ENCODE measurements around the gene FBXW11. TPM values are rescaled to one million over a fixed set of nuclear protein-coding genes. Genes with fewer than 3 reads are reported as not detected.
"Not testable (repeated sequence)": the region's sequence is repeated elsewhere in the genome, so short reads cannot be mapped to it uniquely, and the experiment has no call there.

Gene FBXW11
- total RNA-seq, 1 donor from 2014 or later: 52.5 TPM

DNA sequence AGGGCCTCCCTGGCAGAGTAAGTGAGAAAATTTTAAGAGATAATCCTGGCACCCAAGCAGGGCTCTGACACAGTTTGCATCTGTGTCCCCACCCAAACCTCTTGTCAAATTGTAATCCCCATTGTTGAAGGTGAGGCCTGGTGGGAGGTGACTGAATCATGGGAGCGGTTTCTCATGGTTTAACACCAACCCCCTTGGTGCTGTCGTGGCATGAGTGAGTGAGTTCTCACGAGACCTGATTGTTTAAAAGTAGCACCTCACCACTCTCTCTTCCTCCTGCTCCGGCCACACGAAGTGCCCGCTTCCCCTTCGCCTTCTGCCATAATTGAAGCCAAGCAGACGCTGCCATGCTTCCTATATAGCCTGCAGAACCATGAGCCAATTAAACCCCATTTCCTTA, 80.1 kb downstream of the FBXW11 start:
- no peaks in the 10 kb centered on the region for H3K27me3 Mint-ChIP-seq
- TF ChIP-seq, protein P1, sequence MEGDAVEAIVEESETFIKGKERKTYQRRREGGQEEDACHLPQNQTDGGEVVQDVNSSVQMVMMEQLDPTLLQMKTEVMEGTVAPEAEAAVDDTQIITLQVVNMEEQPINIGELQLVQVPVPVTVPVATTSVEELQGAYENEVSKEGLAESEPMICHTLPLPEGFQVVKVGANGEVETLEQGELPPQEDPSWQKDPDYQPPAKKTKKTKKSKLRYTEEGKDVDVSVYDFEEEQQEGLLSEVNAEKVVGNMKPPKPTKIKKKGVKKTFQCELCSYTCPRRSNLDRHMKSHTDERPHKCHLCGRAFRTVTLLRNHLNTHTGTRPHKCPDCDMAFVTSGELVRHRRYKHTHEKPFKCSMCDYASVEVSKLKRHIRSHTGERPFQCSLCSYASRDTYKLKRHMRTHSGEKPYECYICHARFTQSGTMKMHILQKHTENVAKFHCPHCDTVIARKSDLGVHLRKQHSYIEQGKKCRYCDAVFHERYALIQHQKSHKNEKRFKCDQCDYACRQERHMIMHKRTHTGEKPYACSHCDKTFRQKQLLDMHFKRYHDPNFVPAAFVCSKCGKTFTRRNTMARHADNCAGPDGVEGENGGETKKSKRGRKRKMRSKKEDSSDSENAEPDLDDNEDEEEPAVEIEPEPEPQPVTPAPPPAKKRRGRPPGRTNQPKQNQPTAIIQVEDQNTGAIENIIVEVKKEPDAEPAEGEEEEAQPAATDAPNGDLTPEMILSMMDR (conservative IDR thresholded peaks at IDR 0.05): no peak
- no peak overlapping the region for H3K27ac Mint-ChIP-seq
- H3K4me1 Mint-ChIP-seq (ENCODE audit: unreplicated experiment): peaks cover 6% of the 10 kb centered on the region
- peaks cover 7% of the 10 kb centered on the region for H3K36me3 Mint-ChIP-seq
- no peak for DNase-seq (ENCODE audit: extremely low spot score, unreplicated experiment)
- no peaks in the 10 kb centered on the region for H3K9me3 Mint-ChIP-seq
- H3K4me3 Mint-ChIP-seq: no peak overlapping the region

DNA sequence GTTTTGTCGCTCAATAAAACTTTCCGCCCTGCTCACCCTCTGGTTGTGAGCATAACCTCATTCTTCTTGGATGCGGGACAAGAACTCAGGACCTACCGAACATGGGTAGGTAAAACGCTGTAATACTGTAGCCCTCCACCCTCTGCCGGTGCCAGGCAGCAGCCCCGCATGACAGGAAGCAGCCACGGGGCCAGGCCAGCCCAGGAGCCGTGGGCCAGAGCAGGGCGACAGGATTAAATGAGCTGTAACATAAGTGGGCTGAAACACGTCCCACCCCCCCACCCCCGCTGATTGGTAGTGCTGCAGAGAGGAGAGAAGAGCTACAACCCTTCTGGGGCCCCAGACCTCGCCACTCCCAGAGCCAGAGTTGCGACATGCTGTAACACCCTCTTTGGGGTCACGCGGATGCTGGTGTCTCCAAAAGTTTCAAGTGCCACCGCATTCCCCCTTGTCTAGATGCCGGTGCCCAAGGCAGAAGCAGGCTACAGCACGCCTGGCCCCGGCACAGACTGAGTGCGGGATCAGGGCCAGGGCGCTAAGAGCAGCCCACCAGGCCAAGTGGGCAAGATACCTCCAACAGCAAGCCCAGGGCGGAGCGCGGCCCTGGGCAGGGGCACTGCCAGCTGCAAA, 81.8 kb downstream of the FBXW11 start:
- H3K9me3 Mint-ChIP-seq: no peaks in the 10 kb centered on the region
- H3K27ac Mint-ChIP-seq: no peak overlapping the region
- H3K4me1 Mint-ChIP-seq (ENCODE audit: unreplicated experiment): peaks cover 13% of the 10 kb centered on the region
- no peaks in the 10 kb centered on the region for H3K27me3 Mint-ChIP-seq
- DNase-seq (ENCODE audit: extremely low spot score, unreplicated experiment): no peak
- no peak overlapping the region for H3K4me3 Mint-ChIP-seq
- peaks cover 4% of the 10 kb centered on the region for H3K36me3 Mint-ChIP-seq
- TF ChIP-seq, protein P1 (conservative IDR thresholded peaks at IDR 0.05): no peak

- peak overlapping the region; percentile 5 for H3K27ac Mint-ChIP-seq
- no peaks in the 10 kb centered on the region for H3K9me3 Mint-ChIP-seq
- TF ChIP-seq, protein P1 (conservative IDR thresholded peaks at IDR 0.05): no peak
- H3K4me1 Mint-ChIP-seq (ENCODE audit: unreplicated experiment): peaks cover 18% of the 10 kb centered on the region
- H3K4me3 Mint-ChIP-seq: no peak overlapping the region
- no peak for DNase-seq (ENCODE audit: extremely low spot score, unreplicated experiment)
- no peaks in the 10 kb centered on the region for H3K36me3 Mint-ChIP-seq
- no peaks in the 10 kb centered on the region for H3K27me3 Mint-ChIP-seq
Observed at GRCh38 chr5:171920765-171921391, 85.6 kb downstream of the FBXW11 start.

- not testable (repeated sequence) for H3K27me3 Mint-ChIP-seq; DNase-seq (ENCODE audit: extremely low spot score, unreplicated experiment); H3K36me3 Mint-ChIP-seq; H3K9me3 Mint-ChIP-seq; H3K27ac Mint-ChIP-seq; H3K4me3 Mint-ChIP-seq
- H3K4me1 Mint-ChIP-seq (ENCODE audit: unreplicated experiment): peaks cover 27% of the 10 kb centered on the region
Observed at GRCh38 chr5:171915700-171916099, 90.7 kb downstream of the FBXW11 start.

GRCh38 chr5:171914726-171915338, 91.6 kb downstream of the FBXW11 start:
- Mint-ChIP-seq H3K4me1 (ENCODE audit: unreplicated experiment) (peaks cover 27% of the 10 kb centered on the region), H3K9me3 (no peaks in the 10 kb centered on the region), H3K4me3 (no peak overlapping the region), H3K27me3 (no peaks in the 10 kb centered on the region), H3K36me3 (no peaks in the 10 kb centered on the region), H3K27ac (no peak overlapping the region)
- DNase-seq (ENCODE audit: extremely low spot score, unreplicated experiment): no peak
- TF ChIP-seq, protein P1 (conservative IDR thresholded peaks at IDR 0.05): no peak

DNA sequence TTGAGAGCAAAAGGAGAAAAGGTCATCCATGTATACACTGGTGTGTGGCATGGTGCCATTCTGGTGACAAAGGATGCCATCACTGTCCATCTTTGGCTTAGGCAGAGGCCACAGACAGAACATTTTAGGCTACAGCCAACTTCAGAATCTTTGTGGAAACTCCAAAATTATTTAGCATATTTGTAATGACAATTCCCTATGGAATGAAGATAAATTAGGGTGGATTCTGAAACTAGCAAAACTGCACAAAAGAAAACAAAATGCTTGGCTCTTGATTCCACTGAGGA, 92.5 kb downstream of the FBXW11 start:
- Mint-ChIP-seq H3K27ac (no peak overlapping the region), H3K4me1 (ENCODE audit: unreplicated experiment) (peaks cover 27% of the 10 kb centered on the region), H3K36me3 (no peaks in the 10 kb centered on the region)

More for the DNA sequence above, 92.5 kb downstream of the FBXW11 start:
- Mint-ChIP-seq H3K27me3 (no peaks in the 10 kb centered on the region), H3K9me3 (no peaks in the 10 kb centered on the region), H3K4me3 (no peak overlapping the region)
- TF ChIP-seq, protein P1 (conservative IDR thresholded peaks at IDR 0.05): no peak
- DNase-seq (ENCODE audit: extremely low spot score, unreplicated experiment): no peak
